ENCODE results near the gene EPS8L2. TPM values are rescaled to one million over a fixed set of nuclear protein-coding genes. Genes with fewer than 3 reads are reported as not detected.

The EPS8L2 gene
- total RNA-seq, 1 experiment from 2014 or later: 92.8 TPM

GRCh38 chr11:678297-678696, 27.7 kb upstream of the EPS8L2 start:
- no peak overlapping the region for H3T11ph ChIP-seq (ENCODE audit: low read length)
- H3K36me3 Mint-ChIP-seq (ENCODE audit: insufficient read depth in 1 of 3, low read depth in 3 of 3): peaks cover 55 to 82% (median 75%) of the 10 kb centered on the region in 3 experiments
- H4K91ac ChIP-seq (ENCODE audit: insufficient read length, low read depth, low read length): no peak overlapping the region
- no peak overlapping the region for H3K23ac ChIP-seq (ENCODE audit: insufficient read length, low read depth, low read length)
- no peak overlapping the region for H2BK20ac ChIP-seq (ENCODE audit: low read depth, low read length, poor library complexity, severe bottlenecking)
- H3K56ac ChIP-seq (ENCODE audit: insufficient read length, low read depth, low read length): no peak overlapping the region
- no peaks in the 10 kb centered on the region for H3K9me3 Mint-ChIP-seq
- H3K23me2 ChIP-seq (ENCODE audit: insufficient read length, low read depth, low read length, poor library complexity, severe bottlenecking): no peaks in the 10 kb centered on the region
- H3K27me3 ChIP-seq (ENCODE audit: insufficient read depth, low read length): no peaks in the 10 kb centered on the region
- H3K4me1 ChIP-seq (ENCODE audit: insufficient read depth, low read length): no peaks in the 10 kb centered on the region
- H2AK5ac ChIP-seq (ENCODE audit: insufficient read length, low read length): no peak overlapping the region
- peaks cover 3% of the 10 kb centered on the region for H3K79me1 ChIP-seq (ENCODE audit: insufficient read depth, low read depth, low read length, poor library complexity, severe bottlenecking)
- no peak for TF ChIP-seq CTCF (conservative IDR thresholded peaks at IDR 0.05)
- no peak overlapping the region for H3K4ac ChIP-seq (ENCODE audit: low read depth, low read length)
- H2AFZ ChIP-seq (ENCODE audit: low read length): no peak overlapping the region
- no CpG with 5 or more reads among the region's 3 CpGs for WGBS (ENCODE audit: extremely low coverage, insufficient read length, low lambda C conversion rate)
- no peak overlapping the region for H3K27ac ChIP-seq (ENCODE audit: insufficient read length, low read depth, low read length)
- H3K4me3 Mint-ChIP-seq: no peak overlapping the region
- H3K4me2 ChIP-seq (ENCODE audit: insufficient read depth, insufficient read length, low read length): no peak overlapping the region
- DNase-seq: no peak
- H2BK15ac ChIP-seq (ENCODE audit: low read depth, low read length): no peak overlapping the region
- no peak overlapping the region for H2BK5ac ChIP-seq (ENCODE audit: insufficient read length, low read length)
- peak overlapping the region in 1 of 3 experiments; percentile 9; a peak in 2 of 7 replicates for H3K27ac Mint-ChIP-seq
- H3K27me3 Mint-ChIP-seq (ENCODE audit: low read depth): no peaks in the 10 kb centered on the region
- no peaks in the 10 kb centered on the region for H3K79me2 ChIP-seq (ENCODE audit: insufficient read depth, low read length)
- H3K9ac ChIP-seq (ENCODE audit: extremely low read depth, insufficient read length, low read length): no peak overlapping the region
- H4K8ac ChIP-seq (replicated peaks; ENCODE audit: insufficient read length, low read depth, low read length): no peak overlapping the region
- H3K14ac ChIP-seq (ENCODE audit: insufficient read depth, low read length): no peak overlapping the region
- no peaks in the 10 kb centered on the region for H3K9me3 ChIP-seq (ENCODE audit: control insufficient read depth, low read depth, low read length)
- no peak overlapping the region for H3K18ac ChIP-seq (ENCODE audit: insufficient read length, low read depth, low read length)
- peaks cover 7 to 10% of the 10 kb centered on the region in 2 experiments for H3K4me1 Mint-ChIP-seq
- no peak overlapping the region for H2BK12ac ChIP-seq (ENCODE audit: insufficient read length, low read depth, low read length)
- H4K5ac ChIP-seq (ENCODE audit: insufficient read length, low read depth, low read length): no peak overlapping the region
- no peak overlapping the region for H2BK120ac ChIP-seq (ENCODE audit: low read depth, low read length, poor library complexity, severe bottlenecking)
- H4K20me1 ChIP-seq (ENCODE audit: control insufficient read depth, insufficient read depth, insufficient read length): no peaks in the 10 kb centered on the region
